H9 (cell line): ENCODE data around the gene VWA5A. TPM values are rescaled to one million over a fixed set of nuclear protein-coding genes. Genes with fewer than 3 reads are reported as not detected.

Experiments used
- DNase-seq: peaks from one replicate; pipeline ENCODE4 v3.0.0-alpha.2; 2017
- H2AFZ ChIP-seq: one replicate; pipeline ENCODE4 v1.6.1; 2013; ENCODE audit warnings: mild to moderate bottlenecking, low read length, control low read depth, moderate library complexity
- H2AK5ac ChIP-seq: 2 replicates; pipeline ENCODE4 v1.6.1; 2013; ENCODE audit warnings: low read length, control low read depth, mixed read lengths; ENCODE audit not compliant: insufficient read length
- H2BK120ac ChIP-seq: one replicate; pipeline ENCODE4 v1.6.1; 2013; ENCODE audit warnings: low read depth, mild to moderate bottlenecking, low read length, control low read depth, inconsistent platforms; ENCODE audit not compliant: poor library complexity, severe bottlenecking
- H2BK12ac ChIP-seq: 2 replicates; pipeline ENCODE4 v1.6.1; 2013; ENCODE audit warnings: low read length, control low read depth, mixed read lengths, low read depth; ENCODE audit not compliant: insufficient read length
- H2BK15ac ChIP-seq: 2 replicates; pipeline ENCODE4 v1.6.1; 2013; ENCODE audit warnings: low read depth, low read length, control low read depth
- H2BK20ac ChIP-seq: one replicate; pipeline ENCODE4 v1.6.1; 2013; ENCODE audit warnings: low read depth, mild to moderate bottlenecking, low read length, control low read depth, inconsistent platforms; ENCODE audit not compliant: poor library complexity, severe bottlenecking
- H2BK5ac ChIP-seq: 2 replicates; pipeline ENCODE4 v1.6.1; 2013; ENCODE audit warnings: low read length, control low read depth, mixed read lengths; ENCODE audit not compliant: insufficient read length
- H3K14ac ChIP-seq: 2 replicates; pipeline ENCODE4 v1.6.1; 2013; ENCODE audit warnings: low read length, control low read depth; ENCODE audit not compliant: insufficient read depth
- H3K18ac ChIP-seq: 2 replicates; pipeline ENCODE4 v1.6.1; 2013; ENCODE audit warnings: low read depth, mild to moderate bottlenecking, mixed read lengths, low read length, control low read depth; ENCODE audit not compliant: insufficient read length
- H3K23ac ChIP-seq: 2 replicates; pipeline ENCODE4 v1.6.1; 2013; ENCODE audit warnings: low read length, control low read depth, mixed read lengths, low read depth; ENCODE audit not compliant: insufficient read length
- H3K23me2 ChIP-seq: 2 replicates; pipeline ENCODE4 v1.6.1; 2013; ENCODE audit warnings: low read depth, mild to moderate bottlenecking, mixed read lengths, low read length, control low read depth; ENCODE audit not compliant: insufficient read length, poor library complexity, severe bottlenecking
- H3K27ac ChIP-seq: 2 replicates; pipeline ENCODE4 v1.5.1; 2013; ENCODE audit warnings: low read length, control low read depth, mixed read lengths, low read depth; ENCODE audit not compliant: insufficient read length
- H3K27me3 ChIP-seq: 2 replicates; pipeline ENCODE4 v1.6.1; 2013; ENCODE audit warnings: low read length, control low read depth, inconsistent platforms; ENCODE audit not compliant: insufficient read depth
- H3K4ac ChIP-seq: 2 replicates; pipeline ENCODE4 v1.6.1; 2013; ENCODE audit warnings: low read depth, mild to moderate bottlenecking, control low read depth, inconsistent platforms, low read length, moderate library complexity
- H3K4me1 ChIP-seq: 2 replicates; pipeline ENCODE4 v1.6.1; 2013; ENCODE audit warnings: low read length, control low read depth, inconsistent platforms; ENCODE audit not compliant: insufficient read depth
- H3K4me2 ChIP-seq: 2 replicates; pipeline ENCODE4 v1.6.1; 2013; ENCODE audit warnings: low read length, control low read depth, mixed read lengths; ENCODE audit not compliant: insufficient read length, insufficient read depth
- H3K56ac ChIP-seq: 2 replicates; pipeline ENCODE4 v1.6.1; 2013; ENCODE audit warnings: low read depth, mild to moderate bottlenecking, mixed read lengths, low read length, control low read depth; ENCODE audit not compliant: insufficient read length
- H3K79me1 ChIP-seq: 2 replicates; pipeline ENCODE4 v1.6.1; 2013; ENCODE audit warnings: low read depth, mild to moderate bottlenecking, moderate library complexity, low read length, control low read depth, inconsistent platforms; ENCODE audit not compliant: insufficient read depth, poor library complexity, severe bottlenecking
- H3K79me2 ChIP-seq: 2 replicates; pipeline ENCODE4 v1.6.1; 2013; ENCODE audit warnings: low read length, control low read depth, inconsistent platforms; ENCODE audit not compliant: insufficient read depth
- H3K9ac ChIP-seq: 2 replicates; pipeline ENCODE4 v1.6.1; 2013; ENCODE audit warnings: low read length, control low read depth, mixed read lengths; ENCODE audit not compliant: insufficient read length; ENCODE audit errors: extremely low read depth
- H3K9me3 ChIP-seq: one replicate; pipeline ENCODE4 v1.6.1; 2013; ENCODE audit warnings: low read depth, low read length, inconsistent platforms; ENCODE audit not compliant: control insufficient read depth
- H3T11ph ChIP-seq: one replicate; pipeline ENCODE4 v1.6.1; 2013; ENCODE audit warnings: mild to moderate bottlenecking, low read length, control low read depth, inconsistent platforms
- H4K20me1 ChIP-seq: one replicate; pipeline ENCODE4 v1.6.1; 2013; ENCODE audit not compliant: control insufficient read depth, insufficient read length, insufficient read depth
- H4K5ac ChIP-seq: 2 replicates; pipeline ENCODE4 v1.6.1; 2013; ENCODE audit warnings: low read depth, mild to moderate bottlenecking, mixed read lengths, low read length, control low read depth; ENCODE audit not compliant: insufficient read length
- H4K8ac ChIP-seq: replicated peaks from 2 replicates; pipeline ENCODE4 v1.6.1; 2013; ENCODE audit warnings: low read length, control low read depth, mixed read lengths, low read depth; ENCODE audit not compliant: insufficient read length
- H4K91ac ChIP-seq: 2 replicates; pipeline ENCODE4 v1.6.1; 2013; ENCODE audit warnings: low read depth, mild to moderate bottlenecking, moderate library complexity, mixed read lengths, low read length, control low read depth; ENCODE audit not compliant: insufficient read length
- H3K27ac Mint-ChIP-seq, 3 experiments: 2 replicates in 2 of 3; 3 replicates in 1 of 3; pipeline ENCODE4 v1.8.0; 2020 to 2021; ENCODE audit warnings: mixed read lengths in 3 of 3, mild to moderate bottlenecking in 1 of 3, moderate library complexity in 1 of 3
- H3K27me3 Mint-ChIP-seq: 2 replicates; pipeline ENCODE4 v1.8.0; 2021; ENCODE audit warnings: low read depth, mild to moderate bottlenecking, moderate library complexity, mixed read lengths
- H3K36me3 Mint-ChIP-seq, 3 experiments: 2 replicates in 2 of 3; 3 replicates in 1 of 3; pipeline ENCODE4 v1.8.0; 2020 to 2021; ENCODE audit warnings: low read depth in 3 of 3, mixed read lengths in 3 of 3; ENCODE audit not compliant: insufficient read depth in 1 of 3
- H3K4me1 Mint-ChIP-seq, 2 experiments: 2 replicates each; pipeline ENCODE4 v1.8.0; 2020; ENCODE audit warnings: mixed read lengths in 2 of 2
- H3K4me3 Mint-ChIP-seq, 2 experiments: 2 replicates in 1 of 2; 3 replicates in 1 of 2; pipeline ENCODE4 v1.8.0; 2020 to 2021; ENCODE audit warnings: mild to moderate bottlenecking in 2 of 2, mixed read lengths in 2 of 2, moderate library complexity in 1 of 2
- H3K9me3 Mint-ChIP-seq, 2 experiments: 2 replicates in 1 of 2; 3 replicates in 1 of 2; pipeline ENCODE4 v1.8.0; 2020; ENCODE audit warnings: mild to moderate bottlenecking in 2 of 2, mixed read lengths in 2 of 2, moderate library complexity in 1 of 2
- WGBS: extraction: QIAGEN DNeasy Blood & Tissue Kit; methylation state at CpG from one replicate; pipeline ENCODE4 v1.1.7; 2013; ENCODE audit warnings: missing lambda C conversion rate, low lambda C conversion rate, mixed read lengths; ENCODE audit not compliant: insufficient read length; ENCODE audit errors: extremely low coverage; 5-methylcytosine and 5-hydroxymethylcytosine counted together
- total RNA-seq: library from RNA; stranded (reverse); gene quantifications from 2 replicates; pipeline ENCODE4 v1.2.1, GENCODE V29; 2021
- TF ChIP-seq, protein P1 (sequence below): fragments of 200-600 bp; sonication (generic); conservative IDR thresholded peaks from 3 replicates; pipeline ENCODE4 v1.8.0; 2021; ENCODE audit warnings: antibody characterized with exemption, mild to moderate bottlenecking

Gene VWA5A
- total RNA-seq, 1 experiment from 2014 or later: 15.6 TPM

DNA sequence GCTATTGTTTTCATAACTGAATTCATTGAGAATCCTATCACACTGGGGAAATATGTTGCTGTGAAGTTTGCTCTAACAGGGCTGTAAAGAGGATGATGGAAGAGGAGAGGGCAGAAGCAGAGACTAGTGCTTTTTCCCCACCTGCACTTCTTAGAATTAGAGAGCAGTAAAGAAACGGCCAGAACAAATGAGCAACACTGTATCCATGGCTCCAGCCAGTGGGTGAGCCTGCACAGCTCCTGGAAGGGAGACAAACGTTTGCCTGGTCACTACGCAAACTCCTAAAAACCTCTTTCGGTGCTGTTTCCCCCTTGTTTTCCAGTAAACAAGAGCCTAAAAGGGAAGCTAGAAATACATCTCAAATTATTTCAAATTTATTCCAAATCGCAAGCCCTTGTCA lies 45.7 kb downstream of the VWA5A start:
- Histone ChIP-seq H2BK120ac (no peak overlapping the region), H2BK20ac (no peak overlapping the region), H4K91ac (no peak overlapping the region), H4K5ac (no peak overlapping the region), H3K4me1 (no peaks in the 10 kb centered on the region), H3K4me2 (no peak overlapping the region), H3T11ph (no peak overlapping the region), H3K18ac (no peak overlapping the region), H3K23ac (no peak overlapping the region), H2BK5ac (no peak overlapping the region), H2AFZ (no peak overlapping the region), H3K23me2 (no peaks in the 10 kb centered on the region), H4K20me1 (no peaks in the 10 kb centered on the region), H3K79me1 (no peaks in the 10 kb centered on the region), H4K8ac (no peak overlapping the region), H3K9ac (no peak overlapping the region), H2AK5ac (no peak overlapping the region), H3K27ac (no peak overlapping the region), H3K4ac (no peak overlapping the region), H3K56ac (no peak overlapping the region), H3K79me2 (no peaks in the 10 kb centered on the region), H3K14ac (no peak overlapping the region), H2BK15ac (no peak overlapping the region), H3K27me3 (peaks cover 5% of the 10 kb centered on the region; the same call in 1 of the 2 replicates), H3K9me3 (no peaks in the 10 kb centered on the region), H2BK12ac (no peak overlapping the region)
- no CpG with 5 or more reads among the region's 5 CpGs for WGBS
- DNase-seq: no peak
- no peak overlapping the region for H3K4me3 Mint-ChIP-seq
- H3K27ac Mint-ChIP-seq: no peak overlapping the region
- peaks cover 47% of the 10 kb centered on the region for H3K27me3 Mint-ChIP-seq
- no peaks in the 10 kb centered on the region; a peak in 1 of 7 replicates for H3K36me3 Mint-ChIP-seq
- peaks cover 6 to 11% of the 10 kb centered on the region in 2 experiments; a peak in 3 of 4 replicates for H3K4me1 Mint-ChIP-seq
- no peaks in the 10 kb centered on the region; a peak in 1 of 5 replicates for H3K9me3 Mint-ChIP-seq
- TF ChIP-seq, protein P1, sequence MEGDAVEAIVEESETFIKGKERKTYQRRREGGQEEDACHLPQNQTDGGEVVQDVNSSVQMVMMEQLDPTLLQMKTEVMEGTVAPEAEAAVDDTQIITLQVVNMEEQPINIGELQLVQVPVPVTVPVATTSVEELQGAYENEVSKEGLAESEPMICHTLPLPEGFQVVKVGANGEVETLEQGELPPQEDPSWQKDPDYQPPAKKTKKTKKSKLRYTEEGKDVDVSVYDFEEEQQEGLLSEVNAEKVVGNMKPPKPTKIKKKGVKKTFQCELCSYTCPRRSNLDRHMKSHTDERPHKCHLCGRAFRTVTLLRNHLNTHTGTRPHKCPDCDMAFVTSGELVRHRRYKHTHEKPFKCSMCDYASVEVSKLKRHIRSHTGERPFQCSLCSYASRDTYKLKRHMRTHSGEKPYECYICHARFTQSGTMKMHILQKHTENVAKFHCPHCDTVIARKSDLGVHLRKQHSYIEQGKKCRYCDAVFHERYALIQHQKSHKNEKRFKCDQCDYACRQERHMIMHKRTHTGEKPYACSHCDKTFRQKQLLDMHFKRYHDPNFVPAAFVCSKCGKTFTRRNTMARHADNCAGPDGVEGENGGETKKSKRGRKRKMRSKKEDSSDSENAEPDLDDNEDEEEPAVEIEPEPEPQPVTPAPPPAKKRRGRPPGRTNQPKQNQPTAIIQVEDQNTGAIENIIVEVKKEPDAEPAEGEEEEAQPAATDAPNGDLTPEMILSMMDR: no peak
